OCI-LY1 (cell line): ENCODE measurements around the gene RNMT.

Experiments used
- EZH2 ChIP-seq: fragments of 200-600 bp; sonication (generic), shearing (Covaris generic); IDR thresholded peaks from 2 replicates; pipeline ENCODE4 v1.8.0; 2017; ENCODE audit warnings: borderline replicate concordance, mixed run types, mild to moderate bottlenecking, antibody characterized with exemption, low read length, moderate library complexity, mixed read lengths
- TF ChIP-seq, protein P1 (sequence below): fragments of 200-600 bp; sonication (generic), shearing (Covaris generic); IDR thresholded peaks from 2 replicates; pipeline ENCODE4 v1.5.1; 2017; ENCODE audit warnings: mild to moderate bottlenecking, antibody characterized with exemption, low read length, moderate library complexity, mixed read lengths

DNA sequence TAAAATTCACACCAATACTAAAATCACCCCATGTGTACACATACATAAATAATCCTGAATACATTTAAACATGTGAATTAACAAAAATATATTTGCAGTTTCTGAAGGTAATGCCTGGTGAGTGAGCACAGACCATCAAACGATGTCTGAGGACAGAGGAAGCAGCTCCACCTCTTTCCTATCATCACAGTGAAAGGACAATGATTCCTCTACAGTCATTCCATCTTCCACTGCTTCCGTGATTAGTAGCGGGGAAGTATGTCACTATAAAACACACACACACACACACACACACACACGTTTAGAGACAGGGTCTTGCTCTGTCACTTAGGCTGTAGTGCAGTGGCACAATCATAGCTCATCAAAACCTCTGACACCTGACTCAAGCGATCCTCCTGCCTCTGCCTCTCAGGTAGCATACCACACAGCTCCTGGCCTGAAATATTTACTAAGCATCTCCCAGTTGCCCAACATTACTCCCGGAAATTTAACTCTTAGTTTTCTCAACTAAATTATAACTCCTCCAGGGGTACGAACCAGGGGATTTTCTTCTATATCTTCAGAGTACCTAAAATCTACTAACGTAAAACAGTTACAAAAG lies 12.9 kb upstream of the RNMT start:
- TF ChIP-seq, protein P1, sequence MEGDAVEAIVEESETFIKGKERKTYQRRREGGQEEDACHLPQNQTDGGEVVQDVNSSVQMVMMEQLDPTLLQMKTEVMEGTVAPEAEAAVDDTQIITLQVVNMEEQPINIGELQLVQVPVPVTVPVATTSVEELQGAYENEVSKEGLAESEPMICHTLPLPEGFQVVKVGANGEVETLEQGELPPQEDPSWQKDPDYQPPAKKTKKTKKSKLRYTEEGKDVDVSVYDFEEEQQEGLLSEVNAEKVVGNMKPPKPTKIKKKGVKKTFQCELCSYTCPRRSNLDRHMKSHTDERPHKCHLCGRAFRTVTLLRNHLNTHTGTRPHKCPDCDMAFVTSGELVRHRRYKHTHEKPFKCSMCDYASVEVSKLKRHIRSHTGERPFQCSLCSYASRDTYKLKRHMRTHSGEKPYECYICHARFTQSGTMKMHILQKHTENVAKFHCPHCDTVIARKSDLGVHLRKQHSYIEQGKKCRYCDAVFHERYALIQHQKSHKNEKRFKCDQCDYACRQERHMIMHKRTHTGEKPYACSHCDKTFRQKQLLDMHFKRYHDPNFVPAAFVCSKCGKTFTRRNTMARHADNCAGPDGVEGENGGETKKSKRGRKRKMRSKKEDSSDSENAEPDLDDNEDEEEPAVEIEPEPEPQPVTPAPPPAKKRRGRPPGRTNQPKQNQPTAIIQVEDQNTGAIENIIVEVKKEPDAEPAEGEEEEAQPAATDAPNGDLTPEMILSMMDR, result no peak
- TF ChIP-seq EZH2, result no peak
